Measurements from ENCODE around the gene MRPS7.

MRPS7 gene

GRCh38 chr17:75289115-75289831 lies 27.6 kb downstream of the MRPS7 start, which contains the start of gene SLC25A19:
Gene SLC25A19 (minus strand): TSS chr17:75289433. CDS start chr17:75286764, 2,669 bp downstream.
- peaks cover 10 to 21% of the 10 kb centered on the region in 2 experiments for H3K36me3 ChIP-seq (ENCODE audit: control insufficient read depth in 2 of 2, insufficient read depth in 1 of 2, low read length in 2 of 2)
- H3K9me3 ChIP-seq (ENCODE audit: control insufficient read depth, insufficient read depth, low read depth, low read length), result no peaks in the 10 kb centered on the region
- H3K4me1 ChIP-seq (ENCODE audit: control insufficient read depth, insufficient read depth, low read length), result peaks cover 4% of the 10 kb centered on the region; the same call in 1 of the 2 replicates
- ChIA-PET CTCF (interaction anchor here (0.6 to 2.2 kb wide), 19 partner anchors 9 to 194 kb away, joined by 3 to 22 read pairs (median 4); partner anchors contain the start of genes MIF4GD and MRPS7), POLR2A (interaction anchor here (0.6 to 2.7 kb wide), 55 partner anchors 9 to 567 kb away, joined by 3 to 111 read pairs (median 5); partner anchors contain the start of genes ARMC7, CDR2L, FDXR and GGA3)
- H3K4me3 ChIP-seq (ENCODE audit: low read depth, low read length), result peak within 1 kb of the TSS; percentile 79
- H3K27ac ChIP-seq (ENCODE audit: extremely low read depth, low read depth, low read length), result peak within 1 kb of the TSS; percentile 79
- TF ChIP-seq TSHZ1 (tag by site-specific recombination; IDR thresholded peaks at IDR 0.05; ENCODE audit: borderline replicate concordance) (0 out of 2 replicates have a peak, but pooled peaks have one; percentile 10), ZBTB1 (tag by site-specific recombination; IDR thresholded peaks at IDR 0.05) (no peak), ZNF202 (tag by site-specific recombination; IDR thresholded peaks at IDR 0.05; ENCODE audit: borderline replicate concordance) (no peak), ZBTB26 (tag by site-specific recombination; optimal IDR thresholded peaks at IDR 0.05) (peak; percentile 98), GLI4 (tag by site-specific recombination; IDR thresholded peaks at IDR 0.05) (no peak), ZNF148 (tag by site-specific recombination; IDR thresholded peaks at IDR 0.05; ENCODE audit: borderline replicate concordance) (no peak), ZNF2 (tag by site-specific recombination; IDR thresholded peaks at IDR 0.05) (peak; percentile 69), ZNF645 (tag by site-specific recombination; IDR thresholded peaks at IDR 0.05) (no peak), ZNF37A (tag by site-specific recombination; IDR thresholded peaks at IDR 0.05) (no peak), ZNF26 (tag by site-specific recombination; IDR thresholded peaks at IDR 0.05) (no peak), ZBTB6 (tag by site-specific recombination; IDR thresholded peaks at IDR 0.05) (peak; percentile 77; the same call in 1 of the 2 replicates), ZNF596 (tag by site-specific recombination; IDR thresholded peaks at IDR 0.05) (peak; percentile 71), PRDM4 (tag by site-specific recombination; IDR thresholded peaks at IDR 0.05) (no peak), ZNF302 (tag by site-specific recombination; IDR thresholded peaks at IDR 0.05; ENCODE audit: low read depth) (no peak), ZNF626 (tag by site-specific recombination; IDR thresholded peaks at IDR 0.05) (no peak), ZNF76 (tag by site-specific recombination; IDR thresholded peaks at IDR 0.05; ENCODE audit: borderline replicate concordance, low read depth) (peak; percentile 98), HOXC10 (CRISPR knock-in tag; IDR thresholded peaks at IDR 0.05) (no peak), ZNF211 (tag by site-specific recombination; IDR thresholded peaks at IDR 0.05; ENCODE audit: low read depth) (no peak), GLIS1 (tag by site-specific recombination; IDR thresholded peaks at IDR 0.05) (peak; percentile 7; the same call in 1 of the 2 replicates), ZNF121 (tag by site-specific recombination; IDR thresholded peaks at IDR 0.05) (no peak)

Measured in HEK293 (cell line).